Activated CD8-positive, alpha-beta memory T cell treated with anti-CD3 and anti-CD28 coated beads, Interleukin-2, amount 50 U/mL, for 1 hour (primary cell): Measurements from ENCODE around the gene MMP28.
A peak's percentile ranks its signal among the peaks of the same experiment; 100 is the strongest.
"Not testable (repeated sequence)": the region's sequence is repeated elsewhere in the genome, so short reads cannot be mapped to it uniquely, and the experiment has no call there.

Experiments used
- DNase-seq: peaks from one replicate; pipeline ENCODE4 v3.0.0-alpha.2; 2020; ENCODE audit errors: extremely low read depth

Gene MMP28

DNA sequence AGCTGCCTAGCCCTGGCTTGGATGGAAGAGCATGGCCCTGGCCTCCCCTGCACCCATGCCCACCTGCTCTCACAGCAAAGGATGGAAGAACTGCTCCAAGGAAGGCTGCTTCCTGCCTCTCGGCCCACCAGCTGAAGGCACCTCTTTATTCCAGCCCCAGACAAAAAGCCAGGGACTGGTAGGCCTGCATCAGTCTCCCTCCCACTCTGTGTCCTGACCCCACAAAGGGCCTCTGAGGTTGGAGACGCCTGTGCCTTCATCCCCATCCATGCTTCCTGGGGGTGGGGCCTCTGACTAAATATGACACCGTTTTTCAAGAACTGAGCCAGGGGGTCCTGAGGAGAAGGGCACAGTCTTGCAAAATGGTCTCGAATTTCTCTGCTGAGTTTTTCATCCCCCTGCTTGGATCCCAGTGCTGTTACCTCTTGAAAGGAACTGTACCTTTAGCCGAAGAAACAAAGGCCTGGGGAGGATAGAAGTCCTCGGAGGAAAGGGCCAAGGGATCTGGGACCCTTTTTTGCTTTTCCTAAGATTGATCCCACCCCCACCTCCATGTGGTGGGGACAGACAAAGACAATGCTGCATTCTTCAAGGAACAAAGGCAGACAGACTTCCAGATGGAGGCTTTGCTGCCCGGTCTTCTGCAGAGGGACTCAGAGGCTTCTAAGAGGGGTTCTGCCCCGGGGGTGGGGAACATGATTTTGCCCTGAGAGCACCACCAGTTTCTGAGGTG is 29.5 kb downstream of the MMP28 start:
- no peak for DNase-seq

DNA sequence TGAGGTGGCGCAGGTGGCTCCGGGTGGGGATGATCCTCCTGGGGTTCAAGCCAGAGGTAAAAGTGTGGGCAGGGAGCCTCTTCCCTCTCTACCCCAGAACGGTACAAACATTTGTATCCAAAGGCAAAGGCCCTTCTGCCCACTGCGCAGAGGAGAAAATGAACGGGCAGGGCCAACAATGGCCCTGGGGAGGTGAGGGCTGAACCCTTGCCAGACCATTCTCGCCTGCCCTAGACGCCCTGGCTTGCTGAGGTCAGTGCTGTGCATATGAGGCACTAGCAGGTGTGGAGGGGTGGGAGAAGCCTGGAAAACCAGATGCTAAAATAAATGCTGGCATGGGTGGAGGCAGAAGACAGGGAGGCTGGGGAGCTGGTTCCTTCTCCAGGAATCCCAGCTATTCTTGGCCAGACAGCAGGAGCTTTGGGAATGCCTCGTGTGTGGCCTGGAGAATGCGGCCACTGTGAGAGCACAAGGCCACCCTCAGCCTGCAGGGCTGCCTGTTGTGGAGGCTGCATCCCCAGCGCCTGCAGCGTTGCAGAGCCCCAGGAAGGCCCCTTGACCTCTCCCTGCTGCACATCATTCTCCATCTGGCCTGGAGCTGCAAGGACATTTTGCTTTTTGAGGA is 30.2 kb downstream of the MMP28 start:
- no peak for DNase-seq

DNA sequence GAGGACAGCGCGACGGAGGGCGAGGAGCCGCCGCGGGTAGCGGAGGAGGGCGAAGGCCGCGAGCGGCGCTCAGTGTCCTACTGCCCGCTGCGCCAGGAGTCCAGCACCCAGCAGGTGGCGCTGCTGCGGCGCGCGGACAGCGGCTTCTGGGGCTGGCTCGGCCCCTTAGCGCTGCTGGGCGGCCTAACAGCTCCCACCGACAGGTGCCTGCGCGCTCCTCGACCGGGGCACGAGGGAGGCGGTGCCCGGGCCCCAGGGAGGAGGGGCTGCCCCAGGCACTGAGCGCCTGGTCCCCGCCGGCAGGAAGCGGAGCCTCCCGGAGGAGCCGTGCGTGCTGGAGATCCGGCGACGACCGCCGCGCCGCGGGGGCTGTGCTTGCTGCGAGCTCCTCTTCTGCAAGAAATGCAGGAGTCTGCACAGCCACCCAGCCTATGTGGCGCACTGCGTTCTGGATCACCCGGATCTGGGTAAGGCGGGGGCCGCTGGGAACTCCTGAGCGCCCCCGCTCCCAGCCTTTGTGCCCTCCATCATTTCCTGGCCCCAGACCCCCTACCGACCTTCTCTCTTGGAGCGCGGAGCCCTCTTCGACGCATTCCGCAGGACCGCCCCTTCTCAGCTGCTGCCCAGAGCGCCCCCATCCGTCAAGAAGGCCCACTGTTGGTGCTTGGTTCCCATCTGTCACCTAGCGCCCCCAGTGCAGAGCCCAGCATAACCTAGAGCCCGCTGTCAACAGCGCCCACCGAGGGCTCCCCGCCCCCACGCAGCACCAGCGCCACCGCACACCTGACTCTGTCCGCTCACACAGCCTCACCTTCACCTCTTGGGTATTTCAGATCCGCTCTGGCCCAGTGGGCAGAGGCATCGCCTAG is 31.1 kb downstream of the MMP28 start:
- peak; percentile 55 for DNase-seq

DNA sequence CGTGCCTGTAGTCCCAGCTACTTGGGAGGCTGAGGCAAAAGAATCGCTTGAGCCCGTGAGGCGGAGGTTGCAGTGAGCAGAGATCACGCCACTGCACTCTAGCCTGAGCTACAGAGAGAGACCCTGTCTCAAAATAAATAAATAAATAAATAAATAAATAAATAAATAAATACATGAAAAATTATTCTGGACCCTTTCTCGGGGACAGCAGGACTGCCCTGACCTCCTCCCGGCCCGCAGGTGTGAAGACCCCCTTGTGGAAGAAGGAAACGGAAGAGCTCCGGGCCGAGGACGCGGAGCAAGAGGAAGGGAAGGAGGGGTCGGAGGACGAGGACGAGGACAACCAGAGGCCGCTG is 31.7 kb downstream of the MMP28 start:
- no peak for DNase-seq

DNA sequence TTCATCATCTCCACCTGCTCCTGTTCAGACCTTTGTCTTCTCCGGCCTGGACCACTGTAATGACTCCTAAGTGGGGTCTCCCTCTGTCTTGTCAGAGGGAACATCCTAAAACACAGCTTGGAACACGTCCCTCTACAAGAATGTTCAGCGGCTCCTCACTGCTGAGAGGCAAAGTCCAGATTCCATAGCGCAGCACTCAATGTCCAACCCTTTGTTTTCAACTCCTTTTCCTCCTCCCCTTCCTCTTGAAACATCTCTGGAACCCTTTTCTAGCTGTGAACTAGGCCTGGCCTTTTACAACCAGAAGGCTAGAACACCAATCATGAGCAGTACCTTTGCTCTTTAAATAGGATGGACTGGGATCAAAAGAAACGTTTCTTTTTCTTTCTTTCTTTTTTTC is 33.8 kb downstream of the MMP28 start:
- DNase-seq: no peak

DNA sequence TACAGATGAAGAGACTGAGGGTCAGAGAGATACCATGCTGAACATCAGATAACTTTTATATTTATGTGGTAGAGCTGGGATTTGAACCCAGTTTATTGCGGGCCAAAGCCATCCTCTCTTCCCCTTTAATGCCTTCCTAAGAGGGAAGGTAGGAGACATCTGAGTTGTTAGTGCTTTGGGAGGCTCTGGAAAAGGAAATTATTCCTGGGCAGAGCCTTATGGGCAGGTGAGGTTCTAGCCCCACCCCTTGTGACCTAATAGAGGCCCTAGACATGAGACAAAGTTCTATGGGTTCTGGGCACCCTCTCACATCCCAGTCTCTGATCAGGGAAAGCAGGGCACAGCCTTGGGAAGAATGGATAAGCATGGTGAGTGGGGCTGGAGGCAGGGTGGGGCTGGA is 34.9 kb downstream of the MMP28 start, which contains the start of gene C17orf50:
Gene C17orf50, plus strand, starts transcription at position 301 of the 400 bp plus-strand sequence. Its CDS starts 55 bp downstream, at position 356.
- no peak for DNase-seq

DNA sequence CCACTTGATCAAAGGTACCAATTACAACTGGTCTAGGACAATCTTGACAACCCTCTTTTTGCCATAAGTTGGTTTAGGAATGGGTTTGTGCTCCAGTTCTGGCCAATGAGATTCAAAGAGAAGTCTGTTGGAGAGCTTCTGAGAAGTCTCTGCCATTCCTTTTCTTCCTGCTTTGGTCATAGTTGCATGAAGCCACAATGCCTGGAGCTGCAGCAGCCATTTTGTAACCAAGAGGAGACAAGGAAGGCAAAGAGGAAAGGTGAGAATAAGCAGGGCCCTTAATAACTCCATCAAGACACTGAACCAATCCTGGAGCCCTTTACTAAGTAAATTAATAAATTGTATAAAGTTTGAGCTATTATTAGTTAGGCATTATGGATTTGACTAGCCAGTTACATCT is 38.2 kb downstream of the MMP28 start:
- DNase-seq: no peak

DNA sequence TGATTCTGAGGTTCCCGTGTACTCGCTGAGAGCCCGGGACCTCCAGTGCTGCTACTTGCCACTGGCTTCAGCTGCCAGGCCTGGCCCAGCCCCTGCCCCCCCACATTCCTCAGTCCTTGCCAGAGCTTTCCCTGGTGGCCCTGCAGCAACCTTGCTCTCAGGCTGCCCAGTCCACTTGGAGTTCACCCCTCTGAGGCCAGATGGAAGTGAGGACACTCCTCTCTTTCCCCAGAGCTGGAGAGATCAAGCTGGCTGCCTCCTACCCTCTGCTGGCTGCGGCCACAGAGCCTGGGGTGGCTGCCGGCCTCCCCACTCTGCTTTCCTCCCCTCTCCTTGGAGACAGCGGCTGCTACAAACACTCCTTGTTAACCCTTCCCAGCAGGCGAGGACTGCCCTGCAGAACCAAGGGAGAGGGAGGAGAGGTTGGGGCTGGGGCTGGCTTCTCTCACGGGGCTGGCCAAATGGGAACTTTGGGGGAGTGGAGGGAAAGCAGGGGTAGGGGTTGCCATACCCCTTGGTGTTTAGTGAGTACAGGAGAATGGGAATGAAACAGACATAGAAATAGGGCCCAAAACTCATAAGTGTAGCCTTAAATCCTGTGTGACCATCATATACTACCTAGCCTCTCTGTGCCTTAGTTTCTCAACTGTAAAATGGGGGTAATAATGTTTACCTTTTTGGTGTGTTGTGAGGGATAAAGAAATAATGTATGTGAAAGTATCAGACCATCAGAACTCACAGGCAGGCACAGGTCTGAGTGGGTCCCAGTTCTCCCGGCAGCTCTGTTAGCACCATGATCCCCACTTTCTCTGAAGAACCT is 42.3 kb downstream of the MMP28 start, which contains the start of gene GAS2L2:
Gene GAS2L2, minus strand, starts transcription at position 295 of the 820 bp plus-strand sequence. CDS start 389 bp downstream, outside the sequence.
- DNase-seq: no peak

DNA sequence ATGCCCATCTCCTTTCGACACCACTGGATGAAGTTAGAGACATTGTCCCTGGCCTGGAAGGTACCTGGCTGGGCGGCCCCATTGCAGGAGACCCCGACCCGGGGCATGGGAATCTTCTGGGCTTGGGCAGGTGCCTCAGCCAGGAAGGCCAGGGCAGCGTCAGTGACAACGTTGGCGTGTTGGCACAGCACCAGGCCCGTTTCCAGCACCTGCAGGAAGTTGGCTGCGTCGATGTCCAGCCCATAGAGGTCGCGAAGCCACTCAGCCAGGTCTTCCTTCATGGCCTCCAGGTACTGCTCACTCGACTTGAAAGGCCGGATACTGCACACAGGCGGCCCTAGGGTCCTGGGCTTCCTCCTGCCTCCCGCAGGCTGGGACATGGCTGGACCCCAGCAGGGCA is 43.0 kb downstream of the MMP28 start:
- DNase-seq: no peak

DNA sequence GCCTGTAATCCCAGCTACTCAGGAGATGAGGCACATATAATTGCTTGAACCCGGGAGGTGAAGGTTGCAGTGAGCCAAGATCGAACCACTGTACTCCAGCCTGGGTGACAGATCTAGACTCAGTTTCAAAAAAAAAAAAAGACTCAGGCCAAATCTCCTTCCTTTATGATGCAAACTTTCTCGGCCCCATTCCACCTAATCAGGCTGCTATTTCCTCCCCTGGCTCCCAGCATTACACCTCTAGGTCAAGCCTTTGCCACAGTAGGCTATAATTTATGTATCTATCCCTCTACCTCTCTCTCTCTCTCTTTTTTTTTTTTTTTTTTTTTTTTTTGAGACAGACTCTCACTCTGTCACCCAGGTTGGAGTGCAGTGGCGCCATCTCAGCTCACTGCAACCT is 43.9 kb downstream of the MMP28 start:
- DNase-seq: not testable (repeated sequence)

DNA sequence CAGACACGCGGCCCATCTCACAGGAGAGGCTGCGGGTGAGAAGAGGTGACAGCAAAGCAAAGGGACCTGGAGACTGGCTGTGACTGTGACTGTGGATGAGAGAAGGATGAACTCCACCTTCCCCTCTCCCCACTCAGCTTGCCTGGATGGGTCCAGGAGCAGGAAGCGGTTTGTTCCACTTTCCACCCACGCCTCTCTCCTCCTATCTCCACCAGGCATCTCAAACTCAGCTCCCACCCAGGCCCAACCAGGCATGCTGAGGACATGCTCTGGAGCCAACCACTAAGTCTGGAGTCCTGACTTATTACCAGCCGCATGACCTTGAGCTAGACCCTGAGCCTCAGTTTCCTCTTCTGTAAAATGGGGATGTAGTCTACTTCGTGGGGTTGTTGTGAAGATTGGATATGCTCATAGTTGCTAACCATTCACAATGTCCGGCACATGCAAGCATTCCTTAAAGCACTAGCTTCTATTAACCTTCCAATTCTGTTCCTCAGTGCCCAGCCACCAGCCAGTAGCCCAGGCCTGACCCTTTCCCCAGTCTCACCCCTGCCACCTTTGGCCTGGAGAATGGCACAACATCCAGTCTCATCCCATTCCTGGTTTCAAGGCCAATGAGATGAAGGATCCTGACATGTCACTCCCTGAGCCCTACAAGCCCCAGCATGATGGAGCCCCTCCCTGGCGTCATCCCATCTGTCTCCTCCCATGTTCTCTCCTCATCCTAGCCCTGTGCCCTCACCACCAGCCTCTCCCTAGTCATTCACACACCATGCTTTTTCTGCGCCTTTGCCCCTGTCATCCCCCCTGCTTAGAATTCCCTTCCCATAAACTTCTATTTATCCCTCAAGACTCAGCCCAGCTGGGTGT is 44.7 kb downstream of the MMP28 start:
- no peak for DNase-seq

DNA sequence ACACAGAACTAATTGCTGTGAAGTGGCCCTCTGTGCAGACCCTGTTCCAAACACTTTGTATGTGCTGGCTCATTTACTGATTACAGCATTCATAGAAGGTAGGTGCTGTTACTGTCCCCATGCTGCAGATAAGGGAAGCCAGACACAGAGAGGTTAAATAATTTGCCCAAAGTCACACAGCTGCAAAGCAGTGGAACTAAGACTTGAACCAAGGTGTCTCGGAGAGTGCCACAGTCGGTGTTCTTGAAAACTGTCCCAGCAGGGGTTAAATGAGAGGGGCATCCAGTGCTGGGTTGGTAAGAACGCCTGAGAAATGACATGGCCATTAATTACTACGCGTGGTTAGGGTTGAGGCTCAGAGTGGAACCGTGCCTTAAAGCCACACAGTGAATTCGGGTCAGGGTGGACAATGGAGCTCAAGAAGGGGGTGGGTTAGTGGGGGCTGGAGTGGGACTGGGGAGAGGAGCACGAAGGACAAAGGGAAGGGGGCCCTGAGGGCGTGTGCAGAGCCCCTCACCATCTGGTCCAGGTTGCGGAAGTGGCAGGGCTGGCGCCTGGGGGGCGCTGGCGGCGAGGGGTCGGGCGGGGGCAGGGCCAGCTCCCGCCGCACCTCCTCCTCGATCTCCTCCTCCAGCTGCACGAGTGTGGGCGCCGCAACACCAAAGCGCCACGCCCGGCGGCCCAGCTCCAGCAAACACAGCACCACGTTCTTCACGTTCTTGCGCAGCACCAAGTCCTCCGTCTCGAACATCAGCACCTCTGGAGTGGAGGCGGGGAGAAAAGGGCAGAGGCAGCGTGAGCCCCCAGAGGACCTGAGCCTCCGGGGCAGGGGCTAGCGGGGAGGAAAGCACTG is 45.7 kb downstream of the MMP28 start:
- DNase-seq: no peak

DNA sequence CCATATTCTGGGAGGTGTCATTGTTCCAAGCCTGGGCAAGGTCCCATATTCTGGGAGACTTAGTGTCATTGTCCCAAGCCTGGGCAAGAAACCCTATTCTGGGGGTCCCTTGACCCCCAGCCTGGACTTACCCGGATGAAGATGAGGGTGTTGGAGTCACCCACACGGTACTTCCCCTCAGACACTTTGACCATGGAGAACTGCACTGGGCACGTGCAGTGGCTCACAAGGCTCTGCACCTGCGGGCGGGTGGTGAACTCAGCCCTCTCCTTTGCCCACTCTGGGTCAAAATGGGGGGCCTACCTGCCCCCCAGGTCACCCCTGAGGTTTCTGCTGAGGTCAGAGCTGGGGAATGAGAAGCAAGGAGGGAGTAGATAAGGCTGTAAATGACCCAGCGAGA is 46.5 kb downstream of the MMP28 start:
- DNase-seq: no peak

DNA sequence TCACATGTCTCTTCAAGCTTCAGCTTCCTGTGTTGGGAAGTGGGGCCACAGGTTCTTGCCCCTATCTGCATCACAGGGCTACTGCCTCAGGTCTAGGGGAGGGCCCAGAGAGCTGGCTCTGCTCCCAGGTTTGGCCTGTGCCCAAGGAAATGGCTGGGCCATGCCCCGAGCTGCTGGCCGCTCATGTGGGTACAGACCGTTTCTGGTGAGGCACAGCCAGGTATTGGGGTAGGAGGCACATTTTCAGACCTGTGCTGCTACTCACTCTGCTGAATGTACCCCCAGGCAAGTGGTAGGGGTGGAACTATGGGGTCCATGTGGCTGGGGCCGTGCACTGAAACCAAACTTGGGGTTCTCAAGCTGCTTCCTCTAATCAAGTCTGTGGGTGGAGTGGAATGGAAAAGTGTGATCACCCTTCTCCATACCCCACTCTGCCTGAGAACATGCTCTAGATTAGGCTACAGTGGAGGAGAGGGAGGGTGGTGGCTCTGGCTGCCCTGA is 47.0 kb downstream of the MMP28 start:
- DNase-seq: no peak

DNA sequence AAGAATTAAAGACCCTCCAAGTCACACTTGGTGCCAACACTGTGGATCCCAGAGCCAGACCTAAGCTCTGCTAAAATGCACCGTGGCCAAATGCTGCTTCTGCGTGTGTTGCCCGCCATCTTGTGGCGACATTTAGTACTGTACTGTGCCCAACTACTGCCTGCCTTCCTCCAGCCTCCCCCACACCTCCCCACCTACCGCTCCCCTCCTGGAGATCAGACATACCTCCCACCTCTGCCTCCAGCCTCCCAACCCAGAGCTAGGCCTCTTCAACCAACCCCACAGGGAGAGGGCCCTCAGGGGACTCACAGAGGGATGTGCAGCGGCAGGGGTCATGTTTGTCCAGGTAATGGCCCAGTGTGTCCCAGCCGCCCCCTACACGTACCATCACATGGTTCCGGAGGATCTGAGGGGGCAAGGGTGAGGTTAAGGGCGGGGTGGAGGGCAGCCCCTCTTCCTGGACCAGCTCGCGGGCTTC is 47.9 kb downstream of the MMP28 start:
- peak; percentile 43 for DNase-seq

DNA sequence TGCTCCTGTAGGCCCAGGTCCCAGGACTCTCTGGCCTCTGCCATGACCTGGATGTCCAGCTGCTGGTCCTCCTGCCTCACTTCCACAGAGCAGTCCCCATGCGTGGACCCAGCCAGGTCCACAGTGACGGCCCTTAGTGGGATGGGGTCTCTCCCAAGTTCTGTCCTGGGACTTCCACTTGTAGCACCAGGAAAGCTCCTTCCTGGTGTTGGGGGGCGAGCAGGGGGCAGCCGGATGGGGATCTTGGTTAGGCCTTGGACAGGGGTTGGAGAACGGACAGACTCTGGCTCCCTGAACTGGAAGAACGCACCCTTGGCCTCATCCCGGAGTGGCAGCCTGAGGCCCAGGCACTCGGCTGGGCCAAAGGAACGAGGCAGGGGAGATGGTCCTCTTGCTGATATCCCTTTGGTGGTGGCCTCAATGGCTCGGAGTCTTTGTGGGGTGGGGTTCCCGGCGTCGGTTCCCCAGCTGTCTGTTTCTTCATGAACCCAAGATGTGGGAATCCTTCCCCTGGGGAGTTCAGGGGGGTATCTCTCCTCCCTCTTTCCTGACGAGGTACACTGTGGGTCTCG is 49.6 kb downstream of the MMP28 start:
- DNase-seq: no peak

DNA sequence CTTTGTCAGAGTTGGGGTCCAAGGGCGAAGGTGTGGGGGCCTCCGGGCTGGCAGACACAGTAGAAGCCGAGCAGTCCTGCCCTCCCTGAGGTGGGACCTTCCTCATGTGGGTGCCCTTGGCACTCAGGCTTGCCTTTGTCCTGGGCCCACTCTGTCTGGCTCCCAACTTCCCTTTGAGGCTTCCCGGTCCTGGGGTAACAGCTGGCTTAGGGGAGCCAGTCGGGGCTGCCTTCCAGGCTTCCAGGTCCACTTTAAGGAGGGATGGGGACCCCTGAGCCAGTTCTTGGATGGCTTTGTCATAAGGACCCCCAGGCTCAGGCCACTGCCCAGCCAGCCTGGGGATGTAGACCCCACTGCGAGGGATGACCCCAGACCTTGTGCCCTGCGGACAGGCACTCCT is 50.2 kb downstream of the MMP28 start:
- DNase-seq: no peak

DNA sequence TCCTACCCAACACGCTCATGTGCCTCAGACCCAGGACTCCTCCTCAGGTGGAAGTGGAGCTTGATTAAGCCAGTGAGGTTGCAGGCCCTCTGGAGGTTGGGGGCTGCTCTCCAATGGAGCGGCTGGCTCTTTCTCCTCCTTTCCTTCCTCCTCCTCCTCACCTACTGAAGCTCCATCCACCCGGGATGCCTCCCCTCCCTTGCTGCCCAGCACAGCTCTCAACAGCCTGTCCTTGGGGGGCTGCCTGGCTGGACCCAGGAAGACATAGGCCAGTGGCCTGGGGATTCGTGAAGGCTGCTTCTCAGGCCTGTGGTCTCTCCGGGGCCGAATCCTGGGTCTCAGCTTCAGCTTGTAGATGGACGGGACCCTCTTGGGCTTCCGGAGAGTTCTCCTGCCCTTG is 50.6 kb downstream of the MMP28 start:
- no peak for DNase-seq
